ENCODE measurements around the gene CAVIN2.

Gene CAVIN2, protein sequence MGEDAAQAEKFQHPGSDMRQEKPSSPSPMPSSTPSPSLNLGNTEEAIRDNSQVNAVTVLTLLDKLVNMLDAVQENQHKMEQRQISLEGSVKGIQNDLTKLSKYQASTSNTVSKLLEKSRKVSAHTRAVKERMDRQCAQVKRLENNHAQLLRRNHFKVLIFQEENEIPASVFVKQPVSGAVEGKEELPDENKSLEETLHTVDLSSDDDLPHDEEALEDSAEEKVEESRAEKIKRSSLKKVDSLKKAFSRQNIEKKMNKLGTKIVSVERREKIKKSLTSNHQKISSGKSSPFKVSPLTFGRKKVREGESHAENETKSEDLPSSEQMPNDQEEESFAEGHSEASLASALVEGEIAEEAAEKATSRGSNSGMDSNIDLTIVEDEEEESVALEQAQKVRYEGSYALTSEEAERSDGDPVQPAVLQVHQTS

DNA sequence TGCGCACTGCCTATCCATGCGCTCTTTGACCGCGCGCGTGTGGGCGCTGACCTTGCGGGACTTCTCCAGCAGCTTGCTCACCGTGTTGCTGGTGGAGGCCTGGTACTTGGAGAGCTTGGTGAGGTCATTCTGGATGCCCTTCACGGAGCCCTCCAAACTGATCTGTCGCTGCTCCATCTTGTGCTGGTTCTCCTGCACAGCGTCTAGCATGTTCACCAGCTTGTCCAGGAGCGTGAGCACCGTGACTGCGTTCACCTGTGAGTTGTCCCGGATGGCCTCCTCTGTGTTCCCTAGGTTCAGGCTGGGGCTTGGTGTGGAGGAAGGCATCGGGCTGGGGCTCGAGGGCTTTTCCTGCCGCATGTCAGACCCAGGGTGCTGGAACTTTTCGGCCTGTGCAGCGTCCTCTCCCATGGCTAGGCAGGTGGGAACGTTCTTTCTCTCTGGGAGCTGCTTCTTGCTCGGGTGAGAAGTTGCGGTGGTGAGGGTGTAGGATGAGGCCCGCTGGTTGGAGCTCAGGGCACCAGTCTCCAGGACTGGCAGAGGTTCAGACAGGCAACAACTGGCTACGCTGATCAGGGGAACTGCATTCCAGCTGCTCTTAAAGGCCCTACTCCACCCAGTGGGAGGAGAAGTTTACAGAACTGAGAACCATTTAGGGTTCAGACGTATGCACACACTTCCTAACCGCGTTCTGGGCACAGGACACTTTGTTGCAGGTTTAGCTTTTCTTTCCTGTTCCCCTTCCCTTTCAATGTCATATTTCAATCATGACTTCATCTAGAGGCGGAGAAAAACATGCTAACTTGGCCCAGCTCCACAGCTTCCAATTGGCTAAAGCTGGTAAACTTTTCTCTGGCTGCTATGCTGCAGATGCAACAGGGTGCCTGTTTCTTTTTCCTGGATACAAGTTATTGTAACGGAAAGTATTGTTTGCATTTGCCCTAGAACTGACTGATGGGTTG lies at the start of gene CAVIN2:
Gene CAVIN2 (minus strand): TSS at position 574 of the 962 bp plus-strand sequence. CDS start 163 bp downstream, at position 411.
- no peak within 1 kb of the TSS for H3K4me3 ChIP-seq (replicated peaks; ENCODE audit: low read depth, low read length)
- peaks cover 4% of the 10 kb centered on the region; the same call in 1 of the 2 replicates for H3K27me3 ChIP-seq (replicated peaks; ENCODE audit: control insufficient read depth, insufficient read depth, low read length)
- DNase-seq (ENCODE audit: extremely low read depth, insufficient read length) = peak; percentile 20
- no peaks in the 10 kb centered on the region for H3K36me3 ChIP-seq (ENCODE audit: control insufficient read depth, insufficient read depth, low read length)
- TF ChIP-seq, protein P1, sequence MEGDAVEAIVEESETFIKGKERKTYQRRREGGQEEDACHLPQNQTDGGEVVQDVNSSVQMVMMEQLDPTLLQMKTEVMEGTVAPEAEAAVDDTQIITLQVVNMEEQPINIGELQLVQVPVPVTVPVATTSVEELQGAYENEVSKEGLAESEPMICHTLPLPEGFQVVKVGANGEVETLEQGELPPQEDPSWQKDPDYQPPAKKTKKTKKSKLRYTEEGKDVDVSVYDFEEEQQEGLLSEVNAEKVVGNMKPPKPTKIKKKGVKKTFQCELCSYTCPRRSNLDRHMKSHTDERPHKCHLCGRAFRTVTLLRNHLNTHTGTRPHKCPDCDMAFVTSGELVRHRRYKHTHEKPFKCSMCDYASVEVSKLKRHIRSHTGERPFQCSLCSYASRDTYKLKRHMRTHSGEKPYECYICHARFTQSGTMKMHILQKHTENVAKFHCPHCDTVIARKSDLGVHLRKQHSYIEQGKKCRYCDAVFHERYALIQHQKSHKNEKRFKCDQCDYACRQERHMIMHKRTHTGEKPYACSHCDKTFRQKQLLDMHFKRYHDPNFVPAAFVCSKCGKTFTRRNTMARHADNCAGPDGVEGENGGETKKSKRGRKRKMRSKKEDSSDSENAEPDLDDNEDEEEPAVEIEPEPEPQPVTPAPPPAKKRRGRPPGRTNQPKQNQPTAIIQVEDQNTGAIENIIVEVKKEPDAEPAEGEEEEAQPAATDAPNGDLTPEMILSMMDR (IDR thresholded peaks at IDR 0.05; ENCODE audit: insufficient read depth, low read length, poor library complexity, severe bottlenecking) = no peak

DNA sequence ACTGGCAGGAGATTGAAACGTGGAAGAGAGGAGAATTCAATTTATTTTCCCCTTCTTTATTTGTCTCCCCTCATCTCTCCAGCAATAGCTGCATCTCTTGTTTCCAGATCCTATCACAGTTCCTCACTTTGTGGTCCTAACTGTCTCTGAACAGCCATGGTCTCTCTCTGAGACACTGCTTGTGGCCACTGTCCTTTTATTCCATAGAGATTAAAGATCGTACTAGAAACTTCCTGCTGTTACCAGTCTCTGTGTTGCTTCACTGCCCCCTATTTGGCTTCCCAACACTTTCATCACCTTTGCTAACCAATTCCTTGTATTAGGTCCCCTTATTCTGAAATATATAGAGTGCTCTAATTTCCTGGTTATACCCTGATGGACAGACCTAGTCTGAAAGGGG lies 48.9 kb upstream of the CAVIN2 start:
- Histone ChIP-seq H3K4me3 (replicated peaks; ENCODE audit: low read depth, low read length) (no peak overlapping the region), H3K27me3 (replicated peaks; ENCODE audit: control insufficient read depth, insufficient read depth, low read length) (no peaks in the 10 kb centered on the region), H3K36me3 (ENCODE audit: control insufficient read depth, insufficient read depth, low read length) (no peaks in the 10 kb centered on the region)
- DNase-seq (ENCODE audit: extremely low read depth, insufficient read length) = no peak
- TF ChIP-seq, protein P1 (IDR thresholded peaks at IDR 0.05; ENCODE audit: insufficient read depth, low read length, poor library complexity, severe bottlenecking) = no peak

- no peaks in the 10 kb centered on the region for H3K36me3 ChIP-seq (ENCODE audit: control insufficient read depth, insufficient read depth, low read length)
- DNase-seq (ENCODE audit: extremely low read depth, insufficient read length) = no peak
- H3K27me3 ChIP-seq (replicated peaks; ENCODE audit: control insufficient read depth, insufficient read depth, low read length) = no peaks in the 10 kb centered on the region
- TF ChIP-seq, protein P1 (IDR thresholded peaks at IDR 0.05; ENCODE audit: insufficient read depth, low read length, poor library complexity, severe bottlenecking) = no peak
- no peak overlapping the region for H3K4me3 ChIP-seq (replicated peaks; ENCODE audit: low read depth, low read length)
Measured at GRCh38 chr2:191895195-191895594, 48.3 kb upstream of the CAVIN2 start.

GRCh38 chr2:191894681-191895147 lies 47.8 kb upstream of the CAVIN2 start:
- TF ChIP-seq, protein P1 (IDR thresholded peaks at IDR 0.05; ENCODE audit: insufficient read depth, low read length, poor library complexity, severe bottlenecking) = no peak
- Histone ChIP-seq H3K27me3 (replicated peaks; ENCODE audit: control insufficient read depth, insufficient read depth, low read length) (no peaks in the 10 kb centered on the region), H3K36me3 (ENCODE audit: control insufficient read depth, insufficient read depth, low read length) (no peaks in the 10 kb centered on the region), H3K4me3 (replicated peaks; ENCODE audit: low read depth, low read length) (no peak overlapping the region)
- no peak for DNase-seq (ENCODE audit: extremely low read depth, insufficient read length)

GRCh38 chr2:191892391-191892790 lies 45.5 kb upstream of the CAVIN2 start:
- Histone ChIP-seq H3K27me3 (replicated peaks; ENCODE audit: control insufficient read depth, insufficient read depth, low read length) (no peaks in the 10 kb centered on the region), H3K4me3 (replicated peaks; ENCODE audit: low read depth, low read length) (no peak overlapping the region), H3K36me3 (ENCODE audit: control insufficient read depth, insufficient read depth, low read length) (no peaks in the 10 kb centered on the region)
- no peak for DNase-seq (ENCODE audit: extremely low read depth, insufficient read length)
- TF ChIP-seq, protein P1 (IDR thresholded peaks at IDR 0.05; ENCODE audit: insufficient read depth, low read length, poor library complexity, severe bottlenecking) = no peak
